Epithelial cell of proximal tubule (primary cell): Measurements from ENCODE around the gene HTR6. TPM values are rescaled to one million over a fixed set of nuclear protein-coding genes. Genes with fewer than 3 reads are reported as not detected.

Experiments
- DNase-seq: peaks from one replicate; pipeline ENCODE4 v3.0.0-alpha.2; 2011; ENCODE audit warnings: low read depth
- H3K4me3 ChIP-seq: 2 replicates; pipeline ENCODE4 v1.5.1; 2011; ENCODE audit warnings: low read depth, mild to moderate bottlenecking, low read length
- total RNA-seq: library from RNA; depleted of rRNA; stranded (reverse); fragments of >200 nt; gene quantifications from 2 replicates; pipeline ENCODE4 v1.2.3, GENCODE V29; 2015
- TF ChIP-seq, protein P1 (sequence below): conservative IDR thresholded peaks from 2 replicates; pipeline ENCODE4 v1.5.1; 2012; ENCODE audit warnings: low read depth, mild to moderate bottlenecking, low read length

The HTR6 gene
- total RNA-seq, 1 donor from 2014 or later = not detected

DNA sequence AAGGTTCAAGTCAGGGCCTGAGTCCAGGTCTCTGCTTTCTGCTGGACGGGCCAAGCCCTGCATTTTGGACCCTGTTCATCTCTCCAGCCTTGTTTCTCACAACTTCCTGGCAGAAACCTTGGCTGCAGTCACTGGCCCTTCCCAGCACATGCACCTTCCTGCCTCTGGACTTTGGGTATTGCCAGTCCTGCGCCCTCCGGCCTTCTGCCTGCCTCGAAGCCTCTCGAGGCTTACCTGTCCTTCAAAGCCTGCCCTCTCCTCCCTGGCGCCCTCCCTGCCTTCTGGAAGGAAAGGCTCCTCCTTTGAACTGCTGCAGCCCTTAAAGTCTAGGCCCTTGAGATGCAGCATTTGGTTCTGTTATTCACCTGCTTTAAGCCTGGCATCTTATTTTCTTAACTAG lies 52.8 kb downstream of the HTR6 start:
- TF ChIP-seq, protein P1, sequence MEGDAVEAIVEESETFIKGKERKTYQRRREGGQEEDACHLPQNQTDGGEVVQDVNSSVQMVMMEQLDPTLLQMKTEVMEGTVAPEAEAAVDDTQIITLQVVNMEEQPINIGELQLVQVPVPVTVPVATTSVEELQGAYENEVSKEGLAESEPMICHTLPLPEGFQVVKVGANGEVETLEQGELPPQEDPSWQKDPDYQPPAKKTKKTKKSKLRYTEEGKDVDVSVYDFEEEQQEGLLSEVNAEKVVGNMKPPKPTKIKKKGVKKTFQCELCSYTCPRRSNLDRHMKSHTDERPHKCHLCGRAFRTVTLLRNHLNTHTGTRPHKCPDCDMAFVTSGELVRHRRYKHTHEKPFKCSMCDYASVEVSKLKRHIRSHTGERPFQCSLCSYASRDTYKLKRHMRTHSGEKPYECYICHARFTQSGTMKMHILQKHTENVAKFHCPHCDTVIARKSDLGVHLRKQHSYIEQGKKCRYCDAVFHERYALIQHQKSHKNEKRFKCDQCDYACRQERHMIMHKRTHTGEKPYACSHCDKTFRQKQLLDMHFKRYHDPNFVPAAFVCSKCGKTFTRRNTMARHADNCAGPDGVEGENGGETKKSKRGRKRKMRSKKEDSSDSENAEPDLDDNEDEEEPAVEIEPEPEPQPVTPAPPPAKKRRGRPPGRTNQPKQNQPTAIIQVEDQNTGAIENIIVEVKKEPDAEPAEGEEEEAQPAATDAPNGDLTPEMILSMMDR = no peak
- no peak overlapping the region for H3K4me3 ChIP-seq
- no peak for DNase-seq

DNA sequence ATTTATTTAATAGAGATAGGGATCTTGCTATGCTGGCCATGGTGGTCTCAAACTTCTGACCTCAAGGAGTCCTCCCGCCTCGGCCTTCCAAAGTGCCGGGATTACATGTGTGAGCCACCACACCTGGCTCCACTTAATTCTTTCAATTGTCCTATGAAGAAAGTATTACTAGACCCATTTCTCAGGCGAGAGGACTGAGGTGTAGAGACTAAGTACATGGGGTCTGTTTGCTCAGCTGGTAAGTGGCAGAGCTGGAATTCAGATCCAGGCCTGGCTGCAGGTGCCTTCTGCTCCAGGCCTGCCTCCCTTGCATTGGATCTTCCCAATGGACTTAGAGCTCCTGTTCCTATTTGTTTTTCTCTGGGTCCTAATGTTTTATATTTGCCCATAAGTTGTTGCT lies 55.5 kb downstream of the HTR6 start:
- no peak for DNase-seq
- no peak overlapping the region for H3K4me3 ChIP-seq

DNA sequence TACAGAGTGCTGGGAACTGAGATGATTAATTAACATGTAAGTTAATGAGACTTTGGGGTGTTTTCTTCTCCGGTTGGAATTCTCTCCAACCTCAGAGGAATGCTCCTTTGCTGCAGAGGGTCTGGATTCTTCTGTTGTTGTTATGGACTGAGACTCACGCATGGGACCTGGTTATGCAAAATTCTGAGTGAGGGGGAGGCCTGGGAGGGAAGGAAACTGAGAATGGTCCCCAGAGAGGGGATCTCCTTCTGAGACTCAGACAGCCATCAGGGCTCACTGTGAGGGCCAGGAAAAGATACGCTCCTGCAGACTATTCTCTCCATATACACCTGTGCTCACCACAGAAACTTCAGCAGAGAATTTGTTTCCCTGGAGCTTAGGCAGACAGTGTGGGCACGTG lies 56.3 kb downstream of the HTR6 start:
- DNase-seq = no peak
- H3K4me3 ChIP-seq = no peak overlapping the region
- TF ChIP-seq, protein P1 = no peak

More for the DNA sequence above, 55.5 kb downstream of the HTR6 start:
- TF ChIP-seq, protein P1 = no peak

DNA sequence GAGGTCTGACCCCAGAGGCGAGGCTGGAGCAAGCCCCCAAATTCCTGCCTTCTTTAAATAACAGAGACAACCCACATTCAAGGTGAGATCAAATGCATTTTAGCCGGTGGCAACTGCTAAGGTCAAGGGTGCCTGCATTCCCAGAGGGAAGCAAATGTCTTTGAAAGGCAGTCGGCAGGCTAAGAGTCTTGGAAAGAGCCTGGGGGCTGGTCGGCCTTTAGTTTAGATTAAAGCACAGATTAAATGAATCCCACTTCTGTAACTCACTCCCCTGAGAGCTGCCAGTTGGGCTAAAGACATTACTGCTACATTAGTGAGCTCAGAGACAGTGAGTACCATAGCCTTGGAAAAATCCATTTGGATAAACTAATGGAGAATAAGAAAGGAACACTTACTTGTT lies 59.2 kb downstream of the HTR6 start:
- TF ChIP-seq, protein P1 = no peak

DNA sequence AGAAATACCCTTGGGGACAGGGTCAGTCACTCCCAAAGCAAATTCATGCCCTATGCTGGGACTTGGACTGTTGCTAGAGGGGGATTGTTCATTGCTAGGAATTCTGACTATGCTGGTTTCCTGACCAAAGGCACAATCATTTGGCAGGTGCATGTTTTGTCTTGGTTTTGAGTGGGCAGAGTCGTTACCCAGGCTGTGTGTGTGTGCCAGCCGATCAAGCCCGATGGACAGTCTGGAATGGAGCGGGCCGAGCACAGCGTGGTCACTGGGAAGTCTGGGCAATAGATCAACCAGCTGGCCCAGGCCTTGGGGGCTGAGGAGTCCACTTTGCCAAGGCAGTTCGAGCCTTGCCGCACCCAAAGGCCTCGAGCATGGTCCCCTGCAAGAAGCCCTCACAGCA lies 60.9 kb downstream of the HTR6 start:
- no peak overlapping the region for H3K4me3 ChIP-seq
- DNase-seq = no peak
- TF ChIP-seq, protein P1 = no peak

More for the DNA sequence above, 59.2 kb downstream of the HTR6 start:
- no peak for DNase-seq
- no peak overlapping the region for H3K4me3 ChIP-seq

DNA sequence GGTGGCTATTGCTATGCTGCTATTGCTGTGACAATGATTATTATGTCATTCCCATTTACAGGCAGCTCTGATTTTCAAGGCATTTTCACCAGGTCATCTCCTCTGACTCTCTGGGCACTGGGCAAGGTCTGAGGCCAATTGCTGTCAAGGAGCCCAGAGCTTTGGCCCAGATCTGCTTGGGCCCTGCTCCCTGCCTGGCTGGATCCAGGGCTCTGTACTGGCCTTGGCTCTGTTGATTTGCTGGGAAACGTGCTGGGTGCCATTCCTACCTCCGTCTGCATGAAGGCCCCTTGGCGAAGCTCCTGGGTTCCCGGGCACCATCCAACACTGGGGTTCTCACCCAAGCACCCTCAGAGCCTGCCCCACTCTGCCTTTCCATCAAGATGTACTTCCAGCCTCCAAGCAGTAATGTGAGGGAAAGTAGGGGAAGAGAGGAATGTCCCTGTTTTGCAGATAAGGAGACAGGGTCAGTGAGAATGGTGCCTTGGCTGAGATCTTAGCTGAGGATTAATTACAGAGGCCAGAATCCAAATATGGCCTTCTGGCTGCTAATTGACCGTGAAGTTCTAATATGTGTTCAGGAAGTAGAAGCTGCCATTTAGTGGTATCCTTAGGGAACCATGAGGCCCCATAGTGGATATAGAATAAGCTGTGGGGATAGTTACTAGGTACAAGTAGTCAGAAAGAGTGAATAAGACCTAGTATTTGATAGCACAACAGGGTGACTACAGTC lies 63.9 kb downstream of the HTR6 start:
- no peak for DNase-seq
- TF ChIP-seq, protein P1 = no peak
- H3K4me3 ChIP-seq = no peak overlapping the region

DNA sequence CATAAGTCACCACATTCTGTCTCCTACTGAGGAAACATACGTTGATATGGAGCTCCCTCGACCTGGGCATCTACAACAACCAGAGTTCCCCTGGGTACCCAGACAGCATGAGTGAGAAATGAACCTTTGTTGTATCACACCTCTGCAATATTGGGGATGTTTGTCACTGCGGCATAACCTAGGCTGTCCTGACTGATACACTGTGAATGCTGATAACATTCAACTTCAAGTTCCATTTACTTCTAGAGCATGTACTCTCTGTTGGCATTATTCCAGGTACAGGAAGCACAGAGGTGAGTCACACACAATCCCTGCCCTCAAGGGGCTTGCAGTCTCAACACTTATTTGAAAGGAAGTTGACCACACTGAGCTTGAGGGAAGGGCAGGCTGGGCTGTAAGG lies 65.6 kb downstream of the HTR6 start:
- TF ChIP-seq, protein P1 = no peak
- H3K4me3 ChIP-seq = no peak overlapping the region
- no peak for DNase-seq
